RWPE2 (cell line): Measurements from ENCODE around the gene RAB3B.
"Not testable (repeated sequence)": the region's sequence is repeated elsewhere in the genome, so short reads cannot be mapped to it uniquely, and the experiment has no call there.

Source experiments
- ATAC-seq: fragments of 200-7000 bp; cut with Tn5 transposase; 3 replicates; pipeline ENCODE4 v1.9.1; 2021; ENCODE audit warnings: low read depth
- DNase-seq: peaks from one replicate; pipeline ENCODE4 v3.0.0-alpha.2; 2020; ENCODE audit warnings: low spot score
- H3K27ac ChIP-seq: fragments of 450-650 bp; 2 replicates; pipeline ENCODE4 v1.5.1; 2017; ENCODE audit warnings: mild to moderate bottlenecking; ENCODE audit not compliant: poor library complexity, severe bottlenecking
- H3K27me3 ChIP-seq: fragments of 250-450 bp; sonication (Bioruptor Pico); 2 replicates; pipeline ENCODE4 v1.5.1; 2021; ENCODE audit warnings: mild to moderate bottlenecking, moderate library complexity; ENCODE audit not compliant: insufficient read depth, poor library complexity, severe bottlenecking
- H3K36me3 ChIP-seq: fragments of 250-450 bp; sonication (Bioruptor Pico); 2 replicates; pipeline ENCODE4 v1.5.1; 2020; ENCODE audit warnings: low read depth, mild to moderate bottlenecking, moderate library complexity
- H3K4me1 ChIP-seq: fragments of 250-450 bp; sonication (Bioruptor Pico); 2 replicates; pipeline ENCODE4 v1.5.1; 2021; ENCODE audit warnings: mild to moderate bottlenecking, moderate library complexity; ENCODE audit not compliant: insufficient read depth, poor library complexity, severe bottlenecking
- H3K4me3 ChIP-seq: fragments of 250-450 bp; sonication (Bioruptor Pico); 2 replicates; pipeline ENCODE4 v1.5.1; 2021; ENCODE audit warnings: mild to moderate bottlenecking, moderate library complexity; ENCODE audit not compliant: severe bottlenecking
- H3K9me3 ChIP-seq: fragments of 250-450 bp; sonication (Bioruptor Pico); 2 replicates; pipeline ENCODE4 v1.5.1; 2021; ENCODE audit warnings: mild to moderate bottlenecking, moderate library complexity; ENCODE audit not compliant: severe bottlenecking
- TF ChIP-seq, protein P1 (sequence below): fragments of 450-650 bp; IDR thresholded peaks from one replicate; pipeline ENCODE4 v1.5.1; 2017; ENCODE audit warnings: mild to moderate bottlenecking, moderate library complexity; ENCODE audit not compliant: poor library complexity, severe bottlenecking

RAB3B gene

DNA sequence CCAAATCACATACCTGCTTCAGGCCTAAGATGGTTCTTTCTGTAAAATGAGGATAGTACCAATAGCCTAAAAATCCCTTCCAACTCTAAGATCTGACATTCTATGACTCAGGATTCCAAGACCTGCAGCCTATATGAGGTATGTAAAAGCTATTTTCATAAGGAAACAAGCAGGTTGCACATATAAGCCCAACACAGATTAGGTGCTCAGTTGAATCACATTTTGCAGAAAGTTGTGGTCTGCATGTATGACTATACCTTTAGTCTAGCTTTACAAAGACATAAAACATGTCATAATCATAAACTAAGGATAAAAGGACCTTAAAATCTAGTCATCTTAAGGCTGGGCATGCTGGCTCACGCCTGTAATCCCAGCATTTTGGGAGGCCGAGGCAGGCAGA, 35.8 kb upstream of the RAB3B start:
- TF ChIP-seq, protein P1, sequence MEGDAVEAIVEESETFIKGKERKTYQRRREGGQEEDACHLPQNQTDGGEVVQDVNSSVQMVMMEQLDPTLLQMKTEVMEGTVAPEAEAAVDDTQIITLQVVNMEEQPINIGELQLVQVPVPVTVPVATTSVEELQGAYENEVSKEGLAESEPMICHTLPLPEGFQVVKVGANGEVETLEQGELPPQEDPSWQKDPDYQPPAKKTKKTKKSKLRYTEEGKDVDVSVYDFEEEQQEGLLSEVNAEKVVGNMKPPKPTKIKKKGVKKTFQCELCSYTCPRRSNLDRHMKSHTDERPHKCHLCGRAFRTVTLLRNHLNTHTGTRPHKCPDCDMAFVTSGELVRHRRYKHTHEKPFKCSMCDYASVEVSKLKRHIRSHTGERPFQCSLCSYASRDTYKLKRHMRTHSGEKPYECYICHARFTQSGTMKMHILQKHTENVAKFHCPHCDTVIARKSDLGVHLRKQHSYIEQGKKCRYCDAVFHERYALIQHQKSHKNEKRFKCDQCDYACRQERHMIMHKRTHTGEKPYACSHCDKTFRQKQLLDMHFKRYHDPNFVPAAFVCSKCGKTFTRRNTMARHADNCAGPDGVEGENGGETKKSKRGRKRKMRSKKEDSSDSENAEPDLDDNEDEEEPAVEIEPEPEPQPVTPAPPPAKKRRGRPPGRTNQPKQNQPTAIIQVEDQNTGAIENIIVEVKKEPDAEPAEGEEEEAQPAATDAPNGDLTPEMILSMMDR: no peak
- no peak overlapping the region for H3K4me3 ChIP-seq
- no peak for DNase-seq
- H3K36me3 ChIP-seq: peaks cover 68% of the 10 kb centered on the region
- no peaks in the 10 kb centered on the region for H3K4me1 ChIP-seq
- ATAC-seq: no peak; the same call in 2 of the 3 replicates
- H3K27ac ChIP-seq: no peak overlapping the region
- peaks cover 1% of the 10 kb centered on the region for H3K9me3 ChIP-seq
- H3K27me3 ChIP-seq: no peaks in the 10 kb centered on the region

- Histone ChIP-seq H3K9me3 (peaks cover 1% of the 10 kb centered on the region), H3K4me3 (no peak overlapping the region), H3K4me1 (no peaks in the 10 kb centered on the region), H3K27me3 (no peaks in the 10 kb centered on the region), H3K27ac (no peak overlapping the region), H3K36me3 (peaks cover 44% of the 10 kb centered on the region)
- TF ChIP-seq, protein P1: no peak
- DNase-seq: no peak
- no peak for ATAC-seq
Measured at GRCh38 chr1:52022133-52022532, 31.6 kb upstream of the RAB3B start.

GRCh38 chr1:52008071-52008809, 17.7 kb upstream of the RAB3B start:
- DNase-seq (no peak), ATAC-seq (no peak)
- no peaks in the 10 kb centered on the region for H3K27me3 ChIP-seq
- no peaks in the 10 kb centered on the region for H3K36me3 ChIP-seq
- H3K4me1 ChIP-seq: peaks cover 3% of the 10 kb centered on the region
- TF ChIP-seq, protein P1: no peak
- no peak overlapping the region for H3K27ac ChIP-seq
- H3K9me3 ChIP-seq: no peaks in the 10 kb centered on the region
- no peak overlapping the region for H3K4me3 ChIP-seq

GRCh38 chr1:52007215-52008002, 16.9 kb upstream of the RAB3B start:
- TF ChIP-seq, protein P1: no peak
- no peak overlapping the region for H3K4me3 ChIP-seq
- ATAC-seq: no peak
- H3K9me3 ChIP-seq: no peaks in the 10 kb centered on the region
- H3K4me1 ChIP-seq: peaks cover 3% of the 10 kb centered on the region
- H3K27me3 ChIP-seq: no peaks in the 10 kb centered on the region
- DNase-seq: no peak
- H3K36me3 ChIP-seq: no peaks in the 10 kb centered on the region
- no peak overlapping the region for H3K27ac ChIP-seq

GRCh38 chr1:52006081-52006553, 15.6 kb upstream of the RAB3B start:
- not testable (repeated sequence) for H3K36me3 ChIP-seq, H3K4me1 ChIP-seq, H3K9me3 ChIP-seq, DNase-seq, H3K27ac ChIP-seq, ATAC-seq, H3K4me3 ChIP-seq, H3K27me3 ChIP-seq

DNA sequence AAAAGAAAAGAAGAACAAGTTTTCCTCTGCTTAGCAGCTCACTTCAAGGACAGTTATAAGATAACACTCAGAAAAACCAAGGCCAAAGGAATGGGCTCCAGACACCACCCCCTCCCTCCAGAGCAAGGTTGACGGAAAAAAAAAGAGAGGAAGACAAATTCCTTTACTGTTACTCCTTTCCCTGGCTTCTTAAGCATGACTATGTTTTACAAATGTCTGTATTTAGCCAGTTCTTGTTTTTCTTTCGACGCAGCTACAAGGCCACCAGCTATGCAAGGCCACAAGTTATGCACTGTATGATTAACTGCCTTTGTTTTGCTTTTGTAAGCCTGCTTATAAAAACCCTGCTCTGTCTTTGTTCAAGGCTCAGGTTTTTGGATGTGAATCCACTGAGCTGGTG, 15.0 kb upstream of the RAB3B start:
- not testable (repeated sequence) for H3K27me3 ChIP-seq, DNase-seq, H3K36me3 ChIP-seq, H3K4me1 ChIP-seq, H3K4me3 ChIP-seq, H3K9me3 ChIP-seq, ATAC-seq, H3K27ac ChIP-seq
